HepG2 (cell line): ENCODE data around the gene ATP6V0A1. TPM values are rescaled to one million over a fixed set of nuclear protein-coding genes. Genes with fewer than 3 reads are reported as not detected.

Experiments
- ATF1 ChIP-seq: IDR thresholded peaks from 2 replicates; pipeline ENCODE4 v1.6.1; 2016; ENCODE audit warnings: mild to moderate bottlenecking, control low read depth
- MAFG ChIP-seq: sonication (generic); formaldehyde crosslinking; IDR thresholded peaks from 2 replicates; pipeline ENCODE4 v1.5.1; 2020; ENCODE audit warnings: mild to moderate bottlenecking, missing genetic modification reagents
- RBFOX2 ChIP-seq: fragments of 200-400 bp; formaldehyde crosslinking; IDR thresholded peaks from 2 replicates; pipeline ENCODE4 v1.6.1; 2017; ENCODE audit warnings: low read depth, mild to moderate bottlenecking, low read length
- SP1 ChIP-seq, 2 experiments: fragments of 450-650 bp in 1 of 2; sonication (generic) in 1 of 2; formaldehyde crosslinking in 1 of 2; IDR thresholded peaks; 2 replicates each; pipeline versions ENCODE4 v1.4.0 to v1.6.1; 2016 to 2020; ENCODE audit warnings: missing genetic modification reagents in 1 of 2
- ZC3H4 ChIP-seq: sonication (generic); formaldehyde crosslinking; IDR thresholded peaks from 2 replicates; pipeline ENCODE4 v1.4.0; 2020; ENCODE audit warnings: missing genetic modification reagents, borderline replicate concordance
- ZNF317 ChIP-seq: sonication (generic); formaldehyde crosslinking; IDR thresholded peaks from 2 replicates; pipeline ENCODE4 v1.5.0; 2020; ENCODE audit warnings: mild to moderate bottlenecking, missing genetic modification reagents
- ZNF337 ChIP-seq: sonication (generic); formaldehyde crosslinking; IDR thresholded peaks from 2 replicates; pipeline ENCODE4 v1.5.1; 2020; ENCODE audit warnings: missing genetic modification reagents, low read depth, mild to moderate bottlenecking, borderline replicate concordance
- ZNF616 ChIP-seq: sonication (generic); formaldehyde crosslinking; IDR thresholded peaks from 2 replicates; pipeline ENCODE4 v1.5.0; 2020; ENCODE audit warnings: low read depth, mild to moderate bottlenecking, missing genetic modification reagents
- ZNF709 ChIP-seq: sonication (generic); formaldehyde crosslinking; IDR thresholded peaks from 2 replicates; pipeline ENCODE4 v1.5.0; 2020; ENCODE audit warnings: mild to moderate bottlenecking, missing genetic modification reagents
- polyA plus RNA-seq, 8 experiments: library from polyadenylated mRNA; depleted of rRNA in 3 of 8; stranded (reverse) in 7 of 8; unstranded in 1 of 8; fragments of >200 nt; fragmentation: Illumina TruSeq in 4 of 8; extraction: Trizol in 4 of 8; gene quantifications; 2 replicates each; pipeline versions ENCODE4 v1.2.1 to v1.2.3, GENCODE V29; 2011 to 2016; ENCODE audit warnings: low read depth in 4 of 8, missing spikeins in 1 of 8, mixed read lengths in 1 of 8; ENCODE audit not compliant: insufficient read depth in 1 of 8
- total RNA-seq, 5 experiments: library from RNA; depleted of rRNA; stranded (reverse); fragments of >200 nt; fragmentation: Illumina TruSeq; extraction: Trizol; gene quantifications; 2 replicates each; pipeline ENCODE4 v1.2.3, GENCODE V29; 2016; ENCODE audit warnings: low read depth in 1 of 5
- TF ChIP-seq, protein P1 (sequence below): sonication (generic); formaldehyde crosslinking; IDR thresholded peaks from 2 replicates; pipeline ENCODE4 v1.4.0; 2020; ENCODE audit warnings: mild to moderate bottlenecking, missing genetic modification reagents
- TF ChIP-seq, protein P2 (sequence below): sonication (generic); formaldehyde crosslinking; IDR thresholded peaks from 2 replicates; pipeline ENCODE4 v1.4.0; 2020; ENCODE audit warnings: missing genetic modification reagents
- TF ChIP-seq, protein P3 (sequence below): sonication (generic); formaldehyde crosslinking; IDR thresholded peaks from 2 replicates; pipeline ENCODE4 v1.5.0; 2020; ENCODE audit warnings: missing genetic modification reagents
- TF ChIP-seq, protein P4 (sequence below): sonication (generic); formaldehyde crosslinking; IDR thresholded peaks from 2 replicates; pipeline ENCODE4 v1.4.0; 2020; ENCODE audit warnings: missing genetic modification reagents, low read depth, mild to moderate bottlenecking, borderline replicate concordance
- TF ChIP-seq, protein P5 (sequence below): sonication (generic); formaldehyde crosslinking; IDR thresholded peaks from 2 replicates; pipeline ENCODE4 v1.4.0; 2020; ENCODE audit warnings: mild to moderate bottlenecking, missing genetic modification reagents, borderline replicate concordance
- TF ChIP-seq, protein P6 (sequence below): sonication (generic); formaldehyde crosslinking; IDR thresholded peaks from 2 replicates; pipeline ENCODE4 v1.8.0; 2022; ENCODE audit warnings: mild to moderate bottlenecking, missing genetic modification reagents, borderline replicate concordance

ATP6V0A1 gene
- total and polyA plus RNA-seq, 2 of the 13 experiments (the other 11 are each of a cell fraction or from before 2014, with no cell fraction given) = 27.9 to 54.1 TPM

DNA sequence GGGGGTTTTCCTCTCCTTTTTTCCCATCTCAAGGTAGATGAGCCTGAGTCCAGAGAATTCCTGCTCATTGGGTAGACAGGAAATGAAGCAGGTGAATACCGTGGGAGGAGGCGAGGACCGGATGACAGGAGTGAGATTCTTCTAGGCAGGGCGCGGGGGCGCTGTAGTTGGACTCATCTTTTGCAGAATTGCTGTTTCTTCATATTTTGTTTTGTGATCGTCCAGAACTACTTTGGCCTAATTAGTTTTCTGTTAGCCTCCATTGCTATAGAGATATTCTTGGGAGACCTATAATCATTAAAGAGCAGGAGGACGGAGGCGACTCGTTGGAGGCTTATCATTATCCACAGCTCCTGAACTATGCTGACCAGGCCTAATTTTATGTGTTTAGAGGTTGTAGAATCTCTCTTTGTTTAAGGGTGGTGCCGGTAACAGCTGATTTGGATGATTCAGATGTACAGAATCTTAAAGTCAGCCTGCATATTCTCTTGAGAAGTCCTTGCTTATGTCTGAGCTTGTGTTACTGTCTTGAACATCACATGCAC is 650 bp downstream of the ATP6V0A1 start (continued):
- no peak for TF ChIP-seq ZNF337 (CRISPR knock-in tag)
- TF ChIP-seq ZNF616 (CRISPR knock-in tag) = no peak
- no peak for TF ChIP-seq RBFOX2
- TF ChIP-seq ATF1 (CRISPR knock-in tag) = no peak
- TF ChIP-seq SP1 (IDR thresholded peaks at IDR 0.05) = no peak
- TF ChIP-seq SP1 (CRISPR knock-in tag; IDR thresholded peaks at IDR 0.05) = no peak
- TF ChIP-seq, protein P1, sequence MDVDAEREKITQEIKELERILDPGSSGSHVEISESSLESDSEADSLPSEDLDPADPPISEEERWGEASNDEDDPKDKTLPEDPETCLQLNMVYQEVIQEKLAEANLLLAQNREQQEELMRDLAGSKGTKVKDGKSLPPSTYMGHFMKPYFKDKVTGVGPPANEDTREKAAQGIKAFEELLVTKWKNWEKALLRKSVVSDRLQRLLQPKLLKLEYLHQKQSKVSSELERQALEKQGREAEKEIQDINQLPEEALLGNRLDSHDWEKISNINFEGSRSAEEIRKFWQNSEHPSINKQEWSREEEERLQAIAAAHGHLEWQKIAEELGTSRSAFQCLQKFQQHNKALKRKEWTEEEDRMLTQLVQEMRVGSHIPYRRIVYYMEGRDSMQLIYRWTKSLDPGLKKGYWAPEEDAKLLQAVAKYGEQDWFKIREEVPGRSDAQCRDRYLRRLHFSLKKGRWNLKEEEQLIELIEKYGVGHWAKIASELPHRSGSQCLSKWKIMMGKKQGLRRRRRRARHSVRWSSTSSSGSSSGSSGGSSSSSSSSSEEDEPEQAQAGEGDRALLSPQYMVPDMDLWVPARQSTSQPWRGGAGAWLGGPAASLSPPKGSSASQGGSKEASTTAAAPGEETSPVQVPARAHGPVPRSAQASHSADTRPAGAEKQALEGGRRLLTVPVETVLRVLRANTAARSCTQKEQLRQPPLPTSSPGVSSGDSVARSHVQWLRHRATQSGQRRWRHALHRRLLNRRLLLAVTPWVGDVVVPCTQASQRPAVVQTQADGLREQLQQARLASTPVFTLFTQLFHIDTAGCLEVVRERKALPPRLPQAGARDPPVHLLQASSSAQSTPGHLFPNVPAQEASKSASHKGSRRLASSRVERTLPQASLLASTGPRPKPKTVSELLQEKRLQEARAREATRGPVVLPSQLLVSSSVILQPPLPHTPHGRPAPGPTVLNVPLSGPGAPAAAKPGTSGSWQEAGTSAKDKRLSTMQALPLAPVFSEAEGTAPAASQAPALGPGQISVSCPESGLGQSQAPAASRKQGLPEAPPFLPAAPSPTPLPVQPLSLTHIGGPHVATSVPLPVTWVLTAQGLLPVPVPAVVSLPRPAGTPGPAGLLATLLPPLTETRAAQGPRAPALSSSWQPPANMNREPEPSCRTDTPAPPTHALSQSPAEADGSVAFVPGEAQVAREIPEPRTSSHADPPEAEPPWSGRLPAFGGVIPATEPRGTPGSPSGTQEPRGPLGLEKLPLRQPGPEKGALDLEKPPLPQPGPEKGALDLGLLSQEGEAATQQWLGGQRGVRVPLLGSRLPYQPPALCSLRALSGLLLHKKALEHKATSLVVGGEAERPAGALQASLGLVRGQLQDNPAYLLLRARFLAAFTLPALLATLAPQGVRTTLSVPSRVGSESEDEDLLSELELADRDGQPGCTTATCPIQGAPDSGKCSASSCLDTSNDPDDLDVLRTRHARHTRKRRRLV (CRISPR knock-in tag) = no peak; the same call in 1 of the 2 replicates
- no peak for TF ChIP-seq ZNF709 (CRISPR knock-in tag)
- TF ChIP-seq, protein P2, sequence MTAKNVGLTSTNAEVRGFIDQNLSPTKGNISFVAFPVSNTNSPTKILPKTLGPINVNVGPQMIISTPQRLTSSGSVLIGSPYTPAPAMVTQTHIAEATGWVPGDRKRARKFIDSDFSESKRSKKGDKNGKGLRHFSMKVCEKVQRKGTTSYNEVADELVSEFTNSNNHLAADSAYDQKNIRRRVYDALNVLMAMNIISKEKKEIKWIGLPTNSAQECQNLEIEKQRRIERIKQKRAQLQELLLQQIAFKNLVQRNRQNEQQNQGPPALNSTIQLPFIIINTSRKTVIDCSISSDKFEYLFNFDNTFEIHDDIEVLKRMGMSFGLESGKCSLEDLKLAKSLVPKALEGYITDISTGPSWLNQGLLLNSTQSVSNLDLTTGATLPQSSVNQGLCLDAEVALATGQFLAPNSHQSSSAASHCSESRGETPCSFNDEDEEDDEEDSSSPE (CRISPR knock-in tag) = no peak
- TF ChIP-seq, protein P3, sequence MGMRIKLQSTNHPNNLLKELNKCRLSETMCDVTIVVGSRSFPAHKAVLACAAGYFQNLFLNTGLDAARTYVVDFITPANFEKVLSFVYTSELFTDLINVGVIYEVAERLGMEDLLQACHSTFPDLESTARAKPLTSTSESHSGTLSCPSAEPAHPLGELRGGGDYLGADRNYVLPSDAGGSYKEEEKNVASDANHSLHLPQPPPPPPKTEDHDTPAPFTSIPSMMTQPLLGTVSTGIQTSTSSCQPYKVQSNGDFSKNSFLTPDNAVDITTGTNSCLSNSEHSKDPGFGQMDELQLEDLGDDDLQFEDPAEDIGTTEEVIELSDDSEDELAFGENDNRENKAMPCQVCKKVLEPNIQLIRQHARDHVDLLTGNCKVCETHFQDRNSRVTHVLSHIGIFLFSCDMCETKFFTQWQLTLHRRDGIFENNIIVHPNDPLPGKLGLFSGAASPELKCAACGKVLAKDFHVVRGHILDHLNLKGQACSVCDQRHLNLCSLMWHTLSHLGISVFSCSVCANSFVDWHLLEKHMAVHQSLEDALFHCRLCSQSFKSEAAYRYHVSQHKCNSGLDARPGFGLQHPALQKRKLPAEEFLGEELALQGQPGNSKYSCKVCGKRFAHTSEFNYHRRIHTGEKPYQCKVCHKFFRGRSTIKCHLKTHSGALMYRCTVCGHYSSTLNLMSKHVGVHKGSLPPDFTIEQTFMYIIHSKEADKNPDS (CRISPR knock-in tag) = no peak
- no peak for TF ChIP-seq ZC3H4 (CRISPR knock-in tag)
- TF ChIP-seq, protein P4, sequence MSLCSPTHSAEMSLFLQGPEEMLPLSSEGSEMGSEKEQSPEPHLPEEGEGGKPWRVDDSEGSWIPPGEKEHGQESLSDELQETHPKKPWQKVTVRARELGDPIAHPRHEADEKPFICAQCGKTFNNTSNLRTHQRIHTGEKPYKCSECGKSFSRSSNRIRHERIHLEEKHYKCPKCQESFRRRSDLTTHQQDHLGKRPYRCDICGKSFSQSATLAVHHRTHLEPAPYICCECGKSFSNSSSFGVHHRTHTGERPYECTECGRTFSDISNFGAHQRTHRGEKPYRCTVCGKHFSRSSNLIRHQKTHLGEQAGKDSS = no peak
- no peak for TF ChIP-seq MAFG
- TF ChIP-seq, protein P5, sequence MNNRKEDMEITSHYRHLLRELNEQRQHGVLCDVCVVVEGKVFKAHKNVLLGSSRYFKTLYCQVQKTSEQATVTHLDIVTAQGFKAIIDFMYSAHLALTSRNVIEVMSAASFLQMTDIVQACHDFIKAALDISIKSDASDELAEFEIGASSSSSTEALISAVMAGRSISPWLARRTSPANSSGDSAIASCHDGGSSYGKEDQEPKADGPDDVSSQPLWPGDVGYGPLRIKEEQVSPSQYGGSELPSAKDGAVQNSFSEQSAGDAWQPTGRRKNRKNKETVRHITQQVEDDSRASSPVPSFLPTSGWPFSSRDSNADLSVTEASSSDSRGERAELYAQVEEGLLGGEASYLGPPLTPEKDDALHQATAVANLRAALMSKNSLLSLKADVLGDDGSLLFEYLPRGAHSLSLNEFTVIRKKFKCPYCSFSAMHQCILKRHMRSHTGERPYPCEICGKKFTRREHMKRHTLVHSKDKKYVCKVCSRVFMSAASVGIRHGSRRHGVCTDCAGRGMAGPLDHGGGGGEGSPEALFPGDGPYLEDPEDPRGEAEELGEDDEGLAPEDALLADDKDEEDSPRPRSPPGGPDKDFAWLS (CRISPR knock-in tag) = no peak
- TF ChIP-seq, protein P6, sequence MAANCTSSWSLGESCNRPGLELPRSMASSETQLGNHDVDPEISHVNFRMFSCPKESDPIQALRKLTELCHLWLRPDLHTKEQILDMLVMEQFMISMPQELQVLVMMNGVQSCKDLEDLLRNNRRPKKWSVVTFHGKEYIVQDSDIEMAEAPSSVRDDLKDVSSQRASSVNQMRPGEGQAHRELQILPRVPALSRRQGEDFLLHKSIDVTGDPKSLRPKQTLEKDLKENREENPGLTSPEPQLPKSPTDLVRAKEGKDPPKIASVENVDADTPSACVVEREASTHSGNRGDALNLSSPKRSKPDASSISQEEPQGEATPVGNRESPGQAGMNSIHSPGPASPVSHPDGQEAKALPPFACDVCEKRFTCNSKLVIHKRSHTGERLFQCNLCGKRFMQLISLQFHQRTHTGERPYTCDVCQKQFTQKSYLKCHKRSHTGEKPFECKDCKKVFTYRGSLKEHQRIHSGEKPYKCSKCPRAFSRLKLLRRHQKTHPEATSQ (CRISPR knock-in tag) = no peak
- TF ChIP-seq ZNF317 = peak; percentile 66; the same call in 1 of the 2 replicates
